ENCODE data around the gene YEATS4.
A peak's percentile ranks its signal among the peaks of the same experiment; 100 is the strongest.

Gene YEATS4

DNA sequence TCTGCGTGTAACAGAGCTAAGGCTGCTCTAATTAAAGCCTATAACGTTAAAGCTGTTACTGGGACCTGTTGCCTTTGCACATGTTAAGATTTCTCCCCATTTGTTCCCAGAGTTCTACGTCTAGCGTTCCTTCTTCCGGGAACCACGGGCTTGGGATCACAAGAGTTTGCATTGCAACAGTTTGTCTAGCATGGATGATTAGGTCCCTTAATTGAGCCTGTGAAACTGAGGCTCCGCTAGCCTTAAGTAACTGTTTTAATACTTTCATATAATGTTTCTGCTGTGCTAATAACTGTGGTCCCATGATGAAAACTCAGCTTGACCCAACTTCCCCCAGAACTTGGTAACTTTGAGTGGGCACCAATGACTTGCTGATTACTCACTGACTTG is 28.0 kb upstream of the YEATS4 start:
- Histone ChIP-seq H3K4me3 (ENCODE audit: low read depth in 1 of 2, low read length in 2 of 2) (peak overlapping the region; percentile 61 to 72), H3K36me3 (ENCODE audit: control insufficient read depth in 1 of 2, insufficient read depth in 2 of 2, low read length in 2 of 2) (no peaks in the 10 kb centered on the region), H3K9me3 (ENCODE audit: control insufficient read depth in 1 of 2, low read length in 2 of 2) (no peaks in the 10 kb centered on the region), H3K27me3 (ENCODE audit: low read depth, low read length) (no peaks in the 10 kb centered on the region), H3K27ac (ENCODE audit: low read length) (peak overlapping the region; percentile 85), H3K4me1 (ENCODE audit: control insufficient read depth in 1 of 2, insufficient read depth in 2 of 2, low read length in 2 of 2) (no peaks in the 10 kb centered on the region)

DNA sequence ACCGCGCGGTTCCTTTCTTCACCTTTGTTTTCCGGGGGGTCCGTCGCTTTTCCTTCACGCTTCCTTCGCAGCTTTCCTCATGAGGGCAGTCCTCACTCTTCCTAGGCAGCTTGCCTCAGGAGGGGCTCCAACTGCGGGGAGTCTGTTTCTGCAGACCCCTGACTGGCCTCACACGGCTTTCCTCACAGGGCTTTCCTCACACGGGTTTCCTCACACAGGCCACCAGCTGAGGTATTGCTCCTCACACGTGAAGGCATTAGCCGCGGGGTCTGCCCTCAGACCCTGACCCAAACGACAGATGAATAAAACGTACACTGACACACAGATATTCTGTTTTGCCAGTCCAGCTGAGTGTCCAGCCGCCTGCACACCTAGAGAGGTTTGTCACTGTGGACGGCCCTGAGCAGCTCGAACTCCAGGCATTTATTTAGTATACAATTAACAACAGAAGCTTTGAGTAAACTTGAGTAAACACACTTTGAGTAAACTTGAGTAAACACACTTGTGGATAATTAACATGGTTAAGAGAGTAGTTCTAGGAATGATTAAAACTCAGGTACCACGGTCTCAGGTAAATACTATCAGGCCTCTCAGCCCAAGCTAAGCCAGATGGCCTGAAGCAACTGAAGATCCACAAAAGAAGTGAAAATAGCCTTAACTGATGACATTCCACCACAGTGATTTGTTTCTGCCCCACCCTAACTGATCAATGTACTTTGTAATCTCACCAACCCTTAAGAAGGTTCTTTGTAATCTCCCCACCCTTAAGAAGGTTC is 27.4 kb upstream of the YEATS4 start:
- Histone ChIP-seq H3K4me1 (ENCODE audit: control insufficient read depth in 1 of 2, insufficient read depth in 2 of 2, low read length in 2 of 2) (no peaks in the 10 kb centered on the region), H3K4me3 (ENCODE audit: low read depth in 1 of 2, low read length in 2 of 2) (peak overlapping the region; percentile 61 to 72), H3K36me3 (ENCODE audit: control insufficient read depth in 1 of 2, insufficient read depth in 2 of 2, low read length in 2 of 2) (no peaks in the 10 kb centered on the region), H3K27ac (ENCODE audit: low read length) (peak overlapping the region; percentile 85), H3K27me3 (ENCODE audit: low read depth, low read length) (no peaks in the 10 kb centered on the region), H3K9me3 (ENCODE audit: control insufficient read depth in 1 of 2, low read length in 2 of 2) (no peaks in the 10 kb centered on the region)

DNA sequence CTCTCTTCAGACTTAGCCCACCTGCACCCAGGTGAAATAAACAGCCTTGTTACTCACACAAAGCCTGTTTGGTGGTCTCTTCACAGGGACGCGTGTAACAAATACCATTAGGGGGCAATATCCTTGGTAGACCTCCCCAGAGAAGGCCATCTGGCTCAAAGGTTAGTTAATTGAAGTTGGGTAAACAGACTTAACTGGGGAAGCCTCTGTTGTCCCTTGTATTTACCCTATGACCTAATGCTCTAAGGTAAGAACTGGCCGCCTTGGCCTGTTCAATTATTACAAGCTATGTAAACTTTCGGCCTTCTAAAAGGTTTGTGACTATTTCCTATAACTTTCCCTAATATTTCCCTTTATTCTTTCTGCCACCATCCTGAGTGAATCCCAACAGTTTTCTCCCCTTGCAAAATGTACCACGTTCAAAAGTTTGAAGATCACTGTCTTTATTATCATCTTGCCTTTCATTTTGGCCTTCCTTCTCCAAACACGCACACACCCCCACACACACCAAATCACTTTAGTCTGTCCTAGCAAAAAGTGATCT is 26.7 kb upstream of the YEATS4 start:
- H3K9me3 ChIP-seq (ENCODE audit: control insufficient read depth in 1 of 2, low read length in 2 of 2), result no peaks in the 10 kb centered on the region
- no peaks in the 10 kb centered on the region for H3K27me3 ChIP-seq (ENCODE audit: low read depth, low read length)
- no peaks in the 10 kb centered on the region for H3K36me3 ChIP-seq (ENCODE audit: control insufficient read depth in 1 of 2, insufficient read depth in 2 of 2, low read length in 2 of 2)
- H3K4me3 ChIP-seq (ENCODE audit: low read depth in 1 of 2, low read length in 2 of 2), result no peak overlapping the region
- peak overlapping the region; percentile 3 for H3K27ac ChIP-seq (ENCODE audit: low read length)
- no peaks in the 10 kb centered on the region for H3K4me1 ChIP-seq (ENCODE audit: control insufficient read depth in 1 of 2, insufficient read depth in 2 of 2, low read length in 2 of 2)

DNA sequence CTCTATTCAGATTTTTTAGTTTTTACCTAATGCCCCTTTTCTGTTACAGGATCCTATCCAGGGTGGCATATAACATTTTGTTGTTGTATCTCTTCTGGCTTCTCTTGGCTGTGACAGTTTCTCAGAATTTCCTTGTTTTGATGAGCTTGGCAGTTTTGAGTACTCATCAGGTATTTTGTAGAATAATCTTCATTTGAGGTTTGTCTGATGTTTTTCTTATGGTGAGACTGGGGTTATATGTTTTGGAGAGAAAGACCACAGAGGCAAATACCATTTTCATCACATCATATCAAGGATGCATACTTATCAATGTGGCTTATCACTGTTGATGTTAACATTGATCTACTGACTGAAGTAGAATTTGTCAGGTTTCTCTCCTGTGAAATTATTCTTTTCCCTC is 25.4 kb upstream of the YEATS4 start:
- Histone ChIP-seq H3K27me3 (ENCODE audit: low read depth, low read length) (no peaks in the 10 kb centered on the region), H3K4me1 (ENCODE audit: control insufficient read depth in 1 of 2, insufficient read depth in 2 of 2, low read length in 2 of 2) (no peaks in the 10 kb centered on the region), H3K9me3 (ENCODE audit: control insufficient read depth in 1 of 2, low read length in 2 of 2) (no peaks in the 10 kb centered on the region), H3K4me3 (ENCODE audit: low read depth in 1 of 2, low read length in 2 of 2) (no peak overlapping the region), H3K36me3 (ENCODE audit: control insufficient read depth in 1 of 2, insufficient read depth in 2 of 2, low read length in 2 of 2) (no peaks in the 10 kb centered on the region), H3K27ac (ENCODE audit: low read length) (no peak overlapping the region)

DNA sequence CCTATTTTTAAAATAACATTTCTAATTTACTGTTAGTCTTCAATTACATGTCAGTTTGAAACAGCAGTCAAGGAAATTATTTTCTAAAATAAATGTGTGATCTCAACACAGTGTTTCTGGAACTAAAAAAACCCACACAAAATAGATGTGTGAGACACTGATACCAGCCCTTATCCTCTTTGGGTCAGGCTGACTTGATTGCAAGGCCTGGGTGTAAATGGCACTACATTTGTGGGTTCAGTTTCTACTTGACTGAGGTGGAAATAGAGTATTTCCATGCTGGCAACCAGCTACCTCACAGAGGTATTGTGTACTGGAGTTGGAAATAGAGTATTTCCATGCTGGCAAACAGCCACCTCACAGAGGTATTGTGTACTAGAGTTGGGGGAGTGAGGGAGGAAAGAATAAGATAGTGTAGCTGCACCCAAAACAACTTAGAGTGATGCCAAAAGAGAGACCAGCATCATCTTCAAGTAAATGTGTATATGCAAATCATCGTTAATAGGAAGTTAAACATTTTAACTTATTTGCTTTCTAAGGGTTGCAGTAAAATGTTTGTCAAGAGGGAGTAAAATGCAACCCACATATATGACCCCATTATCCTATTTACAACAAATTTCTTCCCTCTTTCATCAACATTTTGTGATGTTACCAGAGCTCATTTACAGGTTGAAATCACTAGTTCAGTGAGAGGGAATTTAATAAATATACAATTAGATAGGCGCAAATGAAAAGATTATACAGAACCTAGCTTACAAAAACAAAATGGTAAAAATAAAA is 22.0 kb upstream of the YEATS4 start:
- H3K27me3 ChIP-seq (ENCODE audit: low read depth, low read length), result no peaks in the 10 kb centered on the region
- no peak overlapping the region for H3K4me3 ChIP-seq (ENCODE audit: low read depth in 1 of 2, low read length in 2 of 2)
- no peaks in the 10 kb centered on the region for H3K9me3 ChIP-seq (ENCODE audit: control insufficient read depth in 1 of 2, low read length in 2 of 2)
- H3K36me3 ChIP-seq (ENCODE audit: control insufficient read depth in 1 of 2, insufficient read depth in 2 of 2, low read length in 2 of 2), result no peaks in the 10 kb centered on the region
- no peaks in the 10 kb centered on the region for H3K4me1 ChIP-seq (ENCODE audit: control insufficient read depth in 1 of 2, insufficient read depth in 2 of 2, low read length in 2 of 2)
- H3K27ac ChIP-seq (ENCODE audit: low read length), result no peak overlapping the region

DNA sequence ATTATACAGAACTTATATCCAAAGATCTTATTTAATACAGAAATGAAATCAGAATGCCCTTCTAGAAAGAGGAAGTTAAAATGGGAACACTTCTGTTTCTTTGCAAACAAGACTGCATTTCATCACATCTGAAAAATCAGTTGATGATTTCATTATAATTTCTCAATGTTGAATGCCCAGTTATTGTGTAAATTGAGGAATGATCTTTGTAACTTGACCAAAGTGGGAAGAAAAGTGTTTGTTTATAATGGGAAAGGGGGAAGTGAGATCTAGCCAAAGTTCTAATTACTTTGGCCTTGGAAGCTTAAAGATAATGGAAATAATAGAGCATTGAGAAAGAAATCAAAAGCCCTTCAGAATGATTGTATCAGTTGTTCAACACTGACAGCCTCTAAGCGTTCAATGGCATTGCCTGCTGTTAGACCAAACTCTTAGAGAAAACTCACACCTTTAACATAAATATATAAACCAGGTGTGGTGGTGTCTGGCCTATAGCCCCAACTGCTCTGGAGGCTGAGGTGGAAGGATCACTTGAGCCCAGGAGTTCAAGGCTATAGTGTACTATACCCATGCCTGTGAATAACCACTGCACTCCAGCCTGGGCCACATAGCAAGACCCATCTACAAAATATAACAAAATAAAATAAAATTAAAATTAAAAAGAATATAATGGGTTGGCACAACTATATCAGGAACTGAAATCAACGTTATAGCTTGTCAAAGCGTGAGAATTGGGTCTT is 21.3 kb upstream of the YEATS4 start:
- no peaks in the 10 kb centered on the region for H3K9me3 ChIP-seq (ENCODE audit: control insufficient read depth in 1 of 2, low read length in 2 of 2)
- no peak overlapping the region for H3K27ac ChIP-seq (ENCODE audit: low read length)
- H3K4me3 ChIP-seq (ENCODE audit: low read depth in 1 of 2, low read length in 2 of 2), result no peak overlapping the region
- no peaks in the 10 kb centered on the region for H3K4me1 ChIP-seq (ENCODE audit: control insufficient read depth in 1 of 2, insufficient read depth in 2 of 2, low read length in 2 of 2)
- no peaks in the 10 kb centered on the region for H3K27me3 ChIP-seq (ENCODE audit: low read depth, low read length)
- no peaks in the 10 kb centered on the region for H3K36me3 ChIP-seq (ENCODE audit: control insufficient read depth in 1 of 2, insufficient read depth in 2 of 2, low read length in 2 of 2)

DNA sequence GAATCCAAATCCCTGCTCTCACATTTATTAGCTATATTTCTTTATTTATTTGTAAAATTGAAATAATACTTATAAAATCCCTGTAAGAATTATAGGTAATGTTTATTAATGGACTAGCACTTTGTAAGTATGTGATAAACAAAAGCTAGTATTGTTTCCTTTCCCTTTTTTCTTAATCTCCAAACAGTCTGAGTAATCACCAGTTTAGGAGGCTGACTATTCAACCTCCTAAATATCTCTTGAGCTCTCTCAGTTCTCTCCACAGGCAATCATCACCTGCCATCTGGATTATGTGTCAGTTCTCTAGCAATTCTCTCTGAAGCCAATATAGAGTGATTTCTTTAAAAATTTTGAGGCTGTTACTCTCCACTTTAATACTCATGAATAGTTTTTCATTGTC is 20.6 kb upstream of the YEATS4 start:
- Histone ChIP-seq H3K4me3 (ENCODE audit: low read depth in 1 of 2, low read length in 2 of 2) (no peak overlapping the region), H3K36me3 (ENCODE audit: control insufficient read depth in 1 of 2, insufficient read depth in 2 of 2, low read length in 2 of 2) (no peaks in the 10 kb centered on the region), H3K27me3 (ENCODE audit: low read depth, low read length) (no peaks in the 10 kb centered on the region), H3K27ac (ENCODE audit: low read length) (no peak overlapping the region), H3K4me1 (ENCODE audit: control insufficient read depth in 1 of 2, insufficient read depth in 2 of 2, low read length in 2 of 2) (no peaks in the 10 kb centered on the region), H3K9me3 (ENCODE audit: control insufficient read depth in 1 of 2, low read length in 2 of 2) (no peaks in the 10 kb centered on the region)

DNA sequence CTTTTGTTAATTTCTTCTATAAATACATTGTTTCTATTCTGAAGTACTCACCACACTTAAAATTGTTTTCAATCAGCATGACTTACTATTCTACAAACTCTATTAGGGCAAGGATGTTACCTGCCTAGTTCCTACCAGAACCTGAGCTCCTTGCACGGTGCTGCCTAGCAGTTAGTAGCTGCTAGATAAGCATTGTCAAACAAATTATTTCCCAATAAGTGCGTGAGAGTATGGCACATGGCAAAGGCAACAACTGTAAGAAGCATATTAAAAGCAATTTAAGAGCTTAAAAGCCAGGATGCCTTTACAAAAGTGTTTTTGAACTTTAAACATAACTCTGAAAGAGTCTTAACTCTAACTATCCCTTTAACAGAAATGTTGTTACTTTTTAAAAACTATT is 19.5 kb upstream of the YEATS4 start:
- Histone ChIP-seq H3K27ac (ENCODE audit: low read length) (no peak overlapping the region), H3K4me1 (ENCODE audit: control insufficient read depth in 1 of 2, insufficient read depth in 2 of 2, low read length in 2 of 2) (no peaks in the 10 kb centered on the region)

DNA sequence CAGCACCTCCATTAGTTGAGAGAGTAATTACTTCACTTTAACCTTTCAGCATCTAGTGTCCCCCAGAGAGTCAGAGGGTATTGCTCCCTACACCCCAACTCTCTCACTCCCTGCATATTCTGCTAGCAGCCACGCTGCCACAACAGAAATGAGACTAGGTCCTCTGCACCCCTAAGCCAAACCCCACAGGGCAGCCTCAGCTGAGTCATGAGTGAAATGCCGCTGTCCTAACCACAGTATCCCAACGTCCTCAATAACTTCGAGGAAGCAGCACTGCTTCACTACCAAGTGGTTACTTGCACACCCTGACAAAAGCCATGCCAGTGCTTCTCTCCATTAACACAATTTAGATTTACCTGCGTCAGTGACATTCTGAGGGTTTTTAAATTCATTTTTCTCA is 18.2 kb upstream of the YEATS4 start:
- no peaks in the 10 kb centered on the region for H3K36me3 ChIP-seq (ENCODE audit: control insufficient read depth in 1 of 2, insufficient read depth in 2 of 2, low read length in 2 of 2)
- H3K9me3 ChIP-seq (ENCODE audit: control insufficient read depth in 1 of 2, low read length in 2 of 2), result no peaks in the 10 kb centered on the region
- H3K27ac ChIP-seq (ENCODE audit: low read length), result no peak overlapping the region
- H3K4me3 ChIP-seq (ENCODE audit: low read depth in 1 of 2, low read length in 2 of 2), result no peak overlapping the region
- no peaks in the 10 kb centered on the region for H3K4me1 ChIP-seq (ENCODE audit: control insufficient read depth in 1 of 2, insufficient read depth in 2 of 2, low read length in 2 of 2)
- H3K27me3 ChIP-seq (ENCODE audit: low read depth, low read length), result no peaks in the 10 kb centered on the region

More for the DNA sequence above, 19.5 kb upstream of the YEATS4 start:
- Histone ChIP-seq H3K9me3 (ENCODE audit: control insufficient read depth in 1 of 2, low read length in 2 of 2) (no peaks in the 10 kb centered on the region), H3K4me3 (ENCODE audit: low read depth in 1 of 2, low read length in 2 of 2) (no peak overlapping the region), H3K27me3 (ENCODE audit: low read depth, low read length) (no peaks in the 10 kb centered on the region), H3K36me3 (ENCODE audit: control insufficient read depth in 1 of 2, insufficient read depth in 2 of 2, low read length in 2 of 2) (no peaks in the 10 kb centered on the region)

DNA sequence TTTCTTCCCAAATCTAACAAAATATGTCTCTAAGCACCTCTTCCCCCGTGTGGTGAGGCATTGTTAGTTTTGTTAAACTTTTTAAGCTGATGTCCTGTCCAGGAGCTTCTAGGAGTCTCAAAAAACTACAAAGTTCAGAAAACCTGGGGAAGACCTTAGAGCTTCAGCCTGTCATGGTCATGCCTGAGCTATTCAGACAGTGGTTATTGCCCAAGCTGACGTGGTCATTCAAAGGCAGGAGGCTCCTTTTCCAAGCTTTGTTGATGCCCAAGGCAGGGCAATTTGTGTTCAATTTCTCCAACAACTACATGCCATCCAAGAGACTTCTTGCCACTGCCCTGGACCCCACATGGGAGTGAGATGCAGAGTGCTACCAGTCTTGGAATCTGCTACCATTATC is 17.1 kb upstream of the YEATS4 start:
- Histone ChIP-seq H3K4me1 (ENCODE audit: control insufficient read depth in 1 of 2, insufficient read depth in 2 of 2, low read length in 2 of 2) (no peaks in the 10 kb centered on the region), H3K9me3 (ENCODE audit: control insufficient read depth in 1 of 2, low read length in 2 of 2) (no peaks in the 10 kb centered on the region), H3K36me3 (ENCODE audit: control insufficient read depth in 1 of 2, insufficient read depth in 2 of 2, low read length in 2 of 2) (no peaks in the 10 kb centered on the region), H3K4me3 (ENCODE audit: low read depth in 1 of 2, low read length in 2 of 2) (no peak overlapping the region), H3K27ac (ENCODE audit: low read length) (no peak overlapping the region), H3K27me3 (ENCODE audit: low read depth, low read length) (no peaks in the 10 kb centered on the region)

DNA sequence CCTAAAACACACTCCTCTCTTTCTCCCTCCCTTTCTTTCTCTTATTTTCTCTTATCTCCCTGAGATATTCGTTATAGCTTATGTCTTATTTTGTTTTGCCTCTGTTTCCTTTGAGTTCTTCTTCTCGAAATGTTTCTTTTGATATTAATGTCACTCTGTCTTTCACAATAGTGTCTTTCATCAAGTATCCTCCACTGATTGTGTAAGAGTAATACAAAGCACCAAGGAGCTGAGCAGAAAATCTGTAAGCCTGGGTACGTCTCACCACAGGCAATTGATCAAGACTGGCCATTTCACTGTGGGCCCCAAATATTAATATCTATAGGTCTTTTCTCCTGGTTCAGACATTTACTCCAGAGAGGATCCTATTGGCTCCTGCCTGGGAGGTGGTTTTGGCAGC is 16.2 kb upstream of the YEATS4 start:
- Histone ChIP-seq H3K9me3 (ENCODE audit: control insufficient read depth in 1 of 2, low read length in 2 of 2) (no peaks in the 10 kb centered on the region), H3K36me3 (ENCODE audit: control insufficient read depth in 1 of 2, insufficient read depth in 2 of 2, low read length in 2 of 2) (no peaks in the 10 kb centered on the region), H3K4me3 (ENCODE audit: low read depth in 1 of 2, low read length in 2 of 2) (no peak overlapping the region), H3K27ac (ENCODE audit: low read length) (no peak overlapping the region), H3K27me3 (ENCODE audit: low read depth, low read length) (no peaks in the 10 kb centered on the region), H3K4me1 (ENCODE audit: control insufficient read depth in 1 of 2, insufficient read depth in 2 of 2, low read length in 2 of 2) (no peaks in the 10 kb centered on the region)
